IPS DF 6.9 (cell line): Measurements from ENCODE around the gene TNFRSF4.
"Not testable (repeated sequence)": the region's sequence is repeated elsewhere in the genome, so short reads cannot be mapped to it uniquely, and the experiment has no call there.

Source experiments
- DNase-seq: peaks from one replicate; pipeline ENCODE4 v3.0.0-alpha.2; 2013; ENCODE audit warnings: low read depth, low spot score
- H3K27ac ChIP-seq: one replicate; pipeline ENCODE4 v1.5.1; 2013; ENCODE audit warnings: low read length, control low read depth
- H3K27me3 ChIP-seq: 2 replicates; pipeline ENCODE4 v1.6.1; 2013; ENCODE audit warnings: mild to moderate bottlenecking, low read length; ENCODE audit not compliant: control insufficient read depth, insufficient read depth
- H3K36me3 ChIP-seq: 2 replicates; pipeline ENCODE4 v1.6.1; 2013; ENCODE audit warnings: low read length; ENCODE audit not compliant: control insufficient read depth, insufficient read depth
- H3K4me1 ChIP-seq: 2 replicates; pipeline ENCODE4 v1.6.1; 2013; ENCODE audit warnings: low read length; ENCODE audit not compliant: control insufficient read depth, insufficient read depth
- H3K4me3 ChIP-seq: 2 replicates; pipeline ENCODE4 v1.5.1; 2013; ENCODE audit warnings: mild to moderate bottlenecking, low read length
- H3K9me3 ChIP-seq: 2 replicates; pipeline ENCODE4 v1.6.1; 2013; ENCODE audit warnings: low read length, inconsistent platforms; ENCODE audit not compliant: control insufficient read depth, insufficient read depth
- WGBS: extraction: QIAGEN DNeasy Blood & Tissue Kit; methylation state at CpG from one replicate; pipeline ENCODE4 v1.1.7; 2013; ENCODE audit warnings: mixed read lengths, missing lambda C conversion rate; ENCODE audit not compliant: insufficient read length, insufficient coverage; 5-methylcytosine and 5-hydroxymethylcytosine counted together

Gene TNFRSF4

DNA sequence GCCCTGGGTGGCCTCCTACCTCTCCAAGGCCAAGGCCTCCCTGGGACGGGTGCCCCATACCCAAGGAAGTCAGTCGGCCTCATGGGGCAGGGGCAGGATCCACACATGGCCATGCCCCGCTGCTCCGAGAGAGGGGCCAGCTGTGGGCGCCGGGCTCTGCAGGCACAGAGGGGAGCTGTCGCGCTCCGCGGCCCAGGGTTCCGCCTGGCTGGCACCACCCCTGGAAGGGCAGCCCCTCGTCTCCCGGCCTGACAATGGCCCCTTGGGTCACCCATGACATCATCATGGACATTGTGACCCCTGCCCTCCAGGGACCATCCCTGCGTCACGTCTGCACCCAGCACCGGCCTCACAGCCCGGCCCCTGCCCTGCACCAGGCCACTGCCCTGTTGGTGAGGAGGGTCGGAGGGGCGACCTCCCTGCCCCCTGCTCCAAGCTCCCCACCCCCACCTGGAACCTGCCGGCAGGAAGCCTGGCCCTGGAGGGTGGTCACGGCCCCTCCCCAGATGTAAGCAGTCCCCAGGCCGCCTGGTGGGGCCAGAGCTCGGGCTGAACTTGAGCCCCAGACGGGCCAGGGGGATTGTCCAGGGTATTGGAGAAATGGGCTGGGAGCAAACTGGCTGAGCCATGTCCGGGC, 34.5 kb downstream of the TNFRSF4 start:
- H3K36me3 ChIP-seq: no peaks in the 10 kb centered on the region; the same call in 1 of the 2 replicates
- no peaks in the 10 kb centered on the region for H3K9me3 ChIP-seq
- no peak overlapping the region for H3K4me3 ChIP-seq
- H3K27me3 ChIP-seq: no peaks in the 10 kb centered on the region
- no peak for DNase-seq
- no CpG with 5 or more reads among the region's 25 CpGs for WGBS
- H3K4me1 ChIP-seq: peaks cover 5% of the 10 kb centered on the region
- H3K27ac ChIP-seq: no peak overlapping the region

- H3K4me3 ChIP-seq: no peak overlapping the region
- H3K4me1 ChIP-seq: peaks cover 5% of the 10 kb centered on the region
- H3K27ac ChIP-seq: no peak overlapping the region
- H3K36me3 ChIP-seq: no peaks in the 10 kb centered on the region; the same call in 1 of the 2 replicates
- no peaks in the 10 kb centered on the region for H3K9me3 ChIP-seq
- no CpG with 5 or more reads among the region's 32 CpGs for WGBS
- no peaks in the 10 kb centered on the region for H3K27me3 ChIP-seq
- DNase-seq: no peak
Observed at GRCh38 chr1:1178794-1179331, 35.1 kb downstream of the TNFRSF4 start.

- no peaks in the 10 kb centered on the region for H3K9me3 ChIP-seq
- H3K4me3 ChIP-seq: no peak overlapping the region
- WGBS: no CpG with 5 or more reads among the region's 21 CpGs
- DNase-seq: no peak
- peaks cover 7% of the 10 kb centered on the region for H3K4me1 ChIP-seq
- no peaks in the 10 kb centered on the region; the same call in 1 of the 2 replicates for H3K36me3 ChIP-seq
- H3K27me3 ChIP-seq: no peaks in the 10 kb centered on the region
- no peak overlapping the region for H3K27ac ChIP-seq
Observed at GRCh38 chr1:1177452-1178206, 36.3 kb downstream of the TNFRSF4 start.

DNA sequence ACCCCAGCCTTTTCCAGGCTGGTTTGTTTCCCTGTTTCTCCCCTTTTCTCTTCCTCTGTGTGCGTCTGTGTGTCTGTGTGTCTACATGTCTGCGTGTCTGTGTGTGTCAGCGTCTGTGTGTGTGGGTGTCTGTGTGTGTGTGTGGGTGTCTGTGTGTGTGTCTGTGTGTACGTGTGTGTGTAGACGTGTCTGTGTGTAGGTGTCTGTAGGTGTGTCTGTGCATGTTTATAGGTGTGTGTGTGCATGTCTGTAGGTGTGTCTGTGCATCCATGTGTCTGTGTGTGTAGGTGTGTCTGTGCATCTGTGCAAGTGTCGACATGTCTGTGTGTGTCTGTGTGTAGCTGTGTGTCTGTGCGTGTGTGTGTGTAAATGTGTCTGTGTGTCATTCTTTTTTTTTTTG, 37.0 kb downstream of the TNFRSF4 start:
- H3K36me3 ChIP-seq: no peaks in the 10 kb centered on the region; the same call in 1 of the 2 replicates
- peaks cover 7% of the 10 kb centered on the region for H3K4me1 ChIP-seq
- H3K9me3 ChIP-seq: no peaks in the 10 kb centered on the region
- WGBS: no CpG with 5 or more reads among the region's 7 CpGs
- DNase-seq: no peak
- H3K27me3 ChIP-seq: no peaks in the 10 kb centered on the region
- H3K4me3 ChIP-seq: no peak overlapping the region
- no peak overlapping the region for H3K27ac ChIP-seq

DNA sequence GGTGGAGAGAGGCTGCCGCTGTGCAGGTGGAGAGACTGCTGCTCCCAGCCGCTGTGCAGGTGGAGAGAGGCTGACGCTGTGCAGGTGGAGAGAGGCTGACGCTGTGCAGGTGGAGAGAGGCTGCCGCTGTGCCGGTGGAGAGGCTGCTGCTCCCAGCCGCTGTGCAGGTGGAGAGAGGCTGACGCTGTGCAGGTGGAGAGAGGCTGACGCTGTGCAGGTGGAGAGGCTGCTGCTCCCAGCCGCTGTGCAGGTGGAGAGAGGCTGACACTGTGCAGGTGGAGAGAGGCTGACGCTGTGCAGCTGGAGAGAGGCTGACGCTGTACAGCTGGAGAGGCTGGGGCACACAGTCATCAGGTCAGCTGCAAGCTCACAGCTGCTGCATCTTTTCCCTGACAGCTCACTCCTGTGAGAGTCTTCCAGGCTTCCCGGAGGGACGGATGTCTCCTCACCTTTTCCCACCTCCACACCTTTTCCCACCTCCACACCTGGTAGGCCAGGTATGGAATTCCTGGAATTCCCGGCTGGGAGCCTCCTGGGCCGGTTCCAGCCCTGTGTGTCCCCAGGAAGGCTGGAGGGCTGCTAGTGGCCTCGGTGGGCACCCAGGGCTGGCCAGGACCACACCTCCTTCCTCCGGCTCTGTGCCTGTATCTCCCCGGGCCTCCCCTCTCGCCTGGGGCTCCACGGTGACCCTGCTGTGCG, 37.7 kb downstream of the TNFRSF4 start:
- not testable (repeated sequence) for H3K4me1 ChIP-seq, H3K9me3 ChIP-seq, H3K27me3 ChIP-seq, H3K27ac ChIP-seq, H3K4me3 ChIP-seq, DNase-seq, H3K36me3 ChIP-seq
- WGBS: no CpG with 5 or more reads among the region's 22 CpGs

DNA sequence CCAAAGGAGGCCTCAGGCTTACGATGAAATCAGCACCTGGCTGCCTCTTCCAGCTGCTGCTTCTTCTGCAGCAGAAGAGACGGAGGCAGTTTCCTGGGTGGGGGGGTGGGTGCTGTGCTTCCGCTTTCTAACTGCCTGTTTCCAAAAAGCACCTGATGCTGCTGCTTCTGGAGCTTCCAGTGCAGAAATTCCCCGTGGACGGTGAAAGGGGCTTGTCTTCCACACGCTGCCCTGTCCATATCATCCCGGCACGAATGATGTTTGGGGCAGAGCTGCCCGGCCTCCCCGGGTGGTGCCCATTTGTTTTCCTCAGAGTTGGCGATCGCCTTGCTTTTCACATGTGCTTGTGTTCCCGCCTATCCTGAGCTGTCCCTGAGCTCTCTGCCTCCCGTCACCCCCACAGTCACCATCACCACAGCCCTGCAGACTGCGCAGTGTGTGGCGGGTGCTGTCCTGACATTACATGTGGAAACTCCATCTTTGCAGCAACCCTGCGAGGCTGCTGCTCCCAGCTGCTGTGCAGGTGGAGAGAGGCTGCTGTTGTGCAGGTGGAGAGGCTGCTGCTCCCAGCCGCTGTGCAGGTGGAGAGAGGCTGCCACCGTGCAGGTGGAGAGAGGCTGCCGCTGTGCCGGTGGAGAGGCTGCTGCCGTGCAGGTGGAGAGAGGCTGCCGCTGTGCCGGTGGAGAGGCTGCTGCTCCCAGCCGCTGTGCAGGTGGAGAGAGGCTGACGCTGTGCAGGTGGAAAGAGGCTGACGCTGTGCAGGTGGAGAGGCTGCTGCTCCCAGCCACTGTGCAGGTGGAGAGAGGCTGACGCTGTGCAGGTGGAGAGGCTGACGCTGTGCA, 38.5 kb downstream of the TNFRSF4 start:
- Histone ChIP-seq H3K4me1 (peaks cover 9% of the 10 kb centered on the region), H3K9me3 (no peaks in the 10 kb centered on the region), H3K27me3 (no peaks in the 10 kb centered on the region), H3K4me3 (no peak overlapping the region), H3K27ac (no peak overlapping the region), H3K36me3 (no peaks in the 10 kb centered on the region; the same call in 1 of the 2 replicates)
- WGBS: no CpG with 5 or more reads among the region's 29 CpGs
- no peak for DNase-seq

DNA sequence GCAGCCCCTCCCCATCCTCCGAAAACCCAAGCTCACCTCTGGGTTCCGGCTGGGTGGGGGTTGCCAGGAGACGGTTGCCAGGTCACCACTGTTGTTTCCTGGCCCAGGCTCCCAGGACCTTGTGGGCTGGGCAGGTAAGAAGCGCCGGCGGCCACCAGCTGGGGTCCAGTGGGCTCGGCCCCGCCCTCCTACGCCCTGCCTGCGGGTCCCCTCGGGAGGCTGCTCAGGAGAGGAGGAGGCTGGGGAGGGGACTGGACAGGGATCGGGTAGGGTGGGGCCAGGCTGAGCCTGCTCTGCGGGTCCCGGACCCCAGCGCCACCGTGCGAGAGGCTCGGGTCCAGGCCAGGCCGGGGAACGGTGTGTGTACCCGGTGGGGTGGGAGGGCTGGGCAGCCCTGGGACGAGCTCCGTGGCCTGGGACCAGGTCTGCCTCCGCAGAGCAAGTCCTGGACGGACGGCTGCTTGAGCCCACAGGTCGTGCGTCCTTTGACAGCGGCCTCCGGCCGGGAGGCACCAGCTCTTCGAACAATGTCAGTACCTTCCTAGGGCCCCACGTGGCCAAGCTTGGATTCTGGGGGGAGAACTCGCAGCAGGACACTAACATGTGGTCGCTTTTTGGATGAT, 40.0 kb downstream of the TNFRSF4 start, which contains the start of gene TTLL10:
Gene TTLL10, plus strand, starts transcription at position 88 of the 623 bp plus-strand sequence. CDS start 5,336 bp downstream, outside the sequence.
- no peaks in the 10 kb centered on the region for H3K9me3 ChIP-seq
- H3K4me1 ChIP-seq: peaks cover 13% of the 10 kb centered on the region
- no peaks in the 10 kb centered on the region; the same call in 1 of the 2 replicates for H3K36me3 ChIP-seq
- H3K27me3 ChIP-seq: no peaks in the 10 kb centered on the region
- no peak within 1 kb of the TSS for H3K27ac ChIP-seq
- no peak within 1 kb of the TSS for H3K4me3 ChIP-seq
- no peak for DNase-seq
- WGBS: no CpG with 5 or more reads among the region's 35 CpGs

- H3K27ac ChIP-seq: no peak overlapping the region
- H3K36me3 ChIP-seq: no peaks in the 10 kb centered on the region; the same call in 1 of the 2 replicates
- WGBS: no CpG with 5 or more reads among the region's 32 CpGs
- no peaks in the 10 kb centered on the region for H3K27me3 ChIP-seq
- H3K4me3 ChIP-seq: no peak overlapping the region
- H3K9me3 ChIP-seq: no peaks in the 10 kb centered on the region
- peaks cover 13% of the 10 kb centered on the region for H3K4me1 ChIP-seq
- no peak for DNase-seq
Observed at GRCh38 chr1:1173061-1173792, 40.7 kb downstream of the TNFRSF4 start.
